Fibroblast of peridontal ligament (primary cell): ENCODE measurements around the gene ZNF793.

ENCODE experiments used
- DNase-seq: peaks from one replicate; pipeline ENCODE4 v3.0.0-alpha.2; 2010; ENCODE audit errors: extremely low read depth

Gene ZNF793

GRCh38 chr19:37506387-37507166, at the start of gene ZNF793:
TSS of gene ZNF793 (plus strand) at chr19:37506939. CDS start at chr19:37523440, 16,501 bp downstream.
- peak; percentile 60 for DNase-seq

- DNase-seq, result no peak
Measured at GRCh38 chr19:37466277-37466797, 40.4 kb upstream of the ZNF793 start.

- DNase-seq, result peak; percentile 93
Measured at GRCh38 chr19:37466798-37467607, 39.7 kb upstream of the ZNF793 start, which contains the start of gene ZNF569. TSS of gene ZNF569 (minus strand) at chr19:37467444. CDS start at chr19:37444921, 22,523 bp downstream.

- no peak for DNase-seq
Measured at GRCh38 chr19:37467608-37468090, 39.1 kb upstream of the ZNF793 start.

- peak; percentile 80 for DNase-seq
Measured at GRCh38 chr19:37468961-37469777, 37.6 kb upstream of the ZNF793 start, which contains the start of gene ZNF570. TSS of gene ZNF570 (plus strand) at chr19:37469356. CDS start at chr19:37470355, 999 bp downstream.

- DNase-seq, result no peak
Measured at GRCh38 chr19:37470216-37470615, 36.5 kb upstream of the ZNF793 start.

- DNase-seq, result no peak
Measured at GRCh38 chr19:37472165-37472564, 34.6 kb upstream of the ZNF793 start.

- no peak for DNase-seq
Measured at GRCh38 chr19:37484406-37485168, 22.2 kb upstream of the ZNF793 start.

GRCh38 chr19:37492213-37492612, 14.5 kb upstream of the ZNF793 start:
- no peak for DNase-seq

- DNase-seq, result no peak
Measured at GRCh38 chr19:37505958-37506386, 767 bp upstream of the ZNF793 start.

- DNase-seq, result no peak
Measured at GRCh38 chr19:37507167-37507464, 377 bp downstream of the ZNF793 start.

- no peak for DNase-seq
Measured at GRCh38 chr19:37511186-37511585, 4.4 kb downstream of the ZNF793 start.

- DNase-seq, result no peak
Measured at GRCh38 chr19:37511821-37512220, 5.1 kb downstream of the ZNF793 start.

- DNase-seq, result no peak
Measured at GRCh38 chr19:37513397-37513796, 6.7 kb downstream of the ZNF793 start.

- no peak for DNase-seq
Measured at GRCh38 chr19:37519890-37520289, 13.2 kb downstream of the ZNF793 start.

- DNase-seq, result no peak
Measured at GRCh38 chr19:37537391-37537947, 30.7 kb downstream of the ZNF793 start.

- DNase-seq, result peak; percentile 65
Measured at GRCh38 chr19:37551129-37551993, 44.6 kb downstream of the ZNF793 start.

GRCh38 chr19:37563518-37563917, 56.8 kb downstream of the ZNF793 start:
- no peak for DNase-seq

- DNase-seq, result no peak
Measured at GRCh38 chr19:37564624-37565369, 58.1 kb downstream of the ZNF793 start.
